Heart right ventricle (tissue), 16 donors: ENCODE results near the gene CLASRP. TPM values are rescaled to one million over a fixed set of nuclear protein-coding genes. Genes with fewer than 3 reads are reported as not detected.

ENCODE experiments used
- ATAC-seq, 8 donors: fragments of 200-7000 bp; cut with Tn5 transposase; one replicate each; pipeline ENCODE4 v1.9.1; 2020; ENCODE audit warnings: mild to moderate bottlenecking in 8 of 8, moderate library complexity in 8 of 8, moderate number of reproducible peaks in 1 of 8
- DNase-seq, 2 donors: peaks; one replicate each; pipeline ENCODE4 v3.0.0-alpha.2; 2020
- H3K27ac ChIP-seq, 10 donors: fragments of 200-600 bp; sonication (generic) in 2 of 10; one replicate each; pipeline versions ENCODE4 v1.5.0 to v1.8.0; 2020 to 2022; ENCODE audit warnings: mild to moderate bottlenecking in 3 of 10
- H3K27me3 ChIP-seq, 7 donors: fragments of 200-600 bp; one replicate each; pipeline ENCODE4 v1.8.0; 2021 to 2022; ENCODE audit warnings: mild to moderate bottlenecking in 2 of 7
- H3K36me3 ChIP-seq, 9 donors: fragments of 200-600 bp; sonication (generic) in 1 of 9; one replicate each; pipeline versions ENCODE4 v1.5.0 to v1.8.0; 2020 to 2022; ENCODE audit warnings: mild to moderate bottlenecking in 2 of 9
- H3K4me1 ChIP-seq, 9 donors: fragments of 200-600 bp; sonication (generic) in 1 of 9; one replicate each; pipeline versions ENCODE4 v1.5.0 to v1.8.0; 2020 to 2022; ENCODE audit warnings: mild to moderate bottlenecking in 4 of 9
- H3K4me3 ChIP-seq, 10 donors: fragments of 200-600 bp; sonication (generic) in 2 of 10; one replicate each; pipeline versions ENCODE4 v1.5.0 to v1.8.0; 2020 to 2022; ENCODE audit warnings: mild to moderate bottlenecking in 7 of 10, moderate library complexity in 2 of 10
- H3K9me3 ChIP-seq, 11 donors: fragments of 200-600 bp in 10 of 11; sonication (generic) in 2 of 11; one replicate each; pipeline versions ENCODE4 v1.5.0 to v1.8.0; 2013 to 2022; ENCODE audit warnings: mild to moderate bottlenecking in 2 of 11, control low read depth in 1 of 11, moderate library complexity in 1 of 11
- WGBS, 2 donors: extraction: QIAGEN DNeasy Blood & Tissue Kit; methylation state at CpG; one replicate each; pipeline ENCODE4 v1.1.7; 2013; ENCODE audit warnings: inconsistent platforms in 1 of 2; 5-methylcytosine and 5-hydroxymethylcytosine counted together
- intact Hi-C, 10 donors: fragments of 100-400 bp; cut with DNase I; formaldehyde crosslinking; loops; one replicate each; pipeline versions ENCODE4 v1.11.1 to v1.14.2; 2022
- polyA plus RNA-seq, 2 donors: library from polyadenylated mRNA; stranded (reverse); fragments of 200-250 nt; gene quantifications; one replicate each; pipeline ENCODE4 v1.2.3, GENCODE V29; 2013
- total RNA-seq, 10 donors: library from RNA; stranded (reverse); fragmentation: NEBNext Ultra II Directional in 3 of 10; extraction: Animal tissue kit (Norgen Biotek cat#: 25700) in 3 of 10; gene quantifications; one replicate each; pipeline versions ENCODE4 v1.2.1 to v1.2.4, GENCODE V29; 2021 to 2023
- TF ChIP-seq, protein P1 (sequence below), 9 donors: fragments of 200-600 bp; sonication (generic) in 2 of 9; IDR thresholded peaks; one replicate each; pipeline versions ENCODE4 v1.5.0 to v1.8.0; 2021 to 2022; ENCODE audit warnings: antibody characterized with exemption in 9 of 9, mild to moderate bottlenecking in 5 of 9, moderate library complexity in 1 of 9
- donor health status: Arrhythmogenic right ventricular cardiomyopathy.
- donor health status: ischemic (EF 13 %, LVEDD 7.1; RV severe dilation, severe dysfunction).
- donor health status: healthy with polysubstance abuse.
- donor health status: DM: no; HTN: yes; CAD: no.
- donor health status: DM: no; HTN: no; CAD: no.
- donor health status: ischemic (EF 25% LVEDD 6.9; RV normal size, moderate dysfunction).
- donor health status: ischemic (EF 25% LVEDD 5.7; RV mildly dilated, moderate dysfunction).
- donor health status: healthy.
- donor health status: DM: yes; HTN: yes; CAD: no.
- donor health status: Ischemic cardiomyopathy.
- donor health status: ischemic (EF 35%, LVEDD 5.7; RV mildly dilated, moderate dysfunction).
- donor health status: nonischemic (EF 11% LVEDD 7.7; RV severe dilation, severe dysfunction).
- donor health status: DM: yes; HTN: yes; CAD: no.
- donor health status: PGD.
- donor health status: ischemic (EF 29% LVEDD 5.4; RV normal size, mild dysfunction).
- donor health status: nonischemic (EF 23%, LVEDD 6.1; RV moderate dilation, normal function).

Gene CLASRP
- total and polyA plus RNA-seq, 12 donors = 24.0 to 142 (median 30.0) TPM

DNA sequence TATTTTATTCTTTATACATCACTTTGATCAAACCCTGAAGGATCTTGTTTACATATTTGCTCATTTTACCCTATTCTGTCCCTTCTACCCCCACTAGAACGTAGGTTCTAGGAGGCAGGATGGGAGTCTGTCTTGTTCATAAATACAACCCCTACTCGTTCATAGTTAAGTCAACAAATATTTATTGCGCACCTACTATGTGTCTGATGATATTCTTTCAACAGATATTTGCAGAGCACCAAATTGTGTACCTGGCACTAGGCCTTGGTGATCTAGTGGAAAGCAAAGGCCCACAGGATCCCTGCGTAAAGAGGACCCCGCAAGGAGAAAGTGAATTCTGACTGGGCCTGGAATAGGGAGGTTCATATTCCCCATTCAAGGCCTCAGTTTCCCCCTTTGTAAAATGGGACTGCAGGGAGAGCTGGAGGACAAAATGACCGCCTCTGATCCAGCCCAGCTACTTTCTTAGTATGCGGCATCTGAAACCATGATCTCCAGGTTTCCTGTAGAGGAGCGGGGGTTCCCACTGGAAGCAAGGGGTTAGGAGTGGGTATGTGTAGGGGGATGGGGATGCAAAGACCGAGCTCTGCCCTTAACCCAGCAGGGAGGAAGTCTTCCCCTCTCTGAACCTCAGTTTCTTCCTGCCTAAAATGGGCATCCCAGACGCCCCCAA lies 39.7 kb downstream of the CLASRP start:
- DNase-seq (no peak), ATAC-seq (peak in 2 of 8 donors; percentile 1 to 2)
- intact Hi-C loops = loop anchor here in 2 of 10 donors (2.0 kb wide), 2 partner anchors 26 to 40 kb away; partner anchors contain the start of gene CLASRP (in 1 of the 2)
- 56 to 60% methylated on average over 10 of the region's 10 CpGs for WGBS, 2 donors
- Histone ChIP-seq H3K27ac (peak overlapping the region in 7 of 10 donors; percentile 68 to 93 (median 84)), H3K36me3 (peaks cover 0 to 22% (median 11%) of the 10 kb centered on the region in 9 donors), H3K4me1 (peaks cover 13 to 51% (median 33%) of the 10 kb centered on the region in 9 donors), H3K4me3 (peak overlapping the region in 9 of 10 donors; percentile 59 to 100 (median 94)), H3K27me3 (no peaks in the 10 kb centered on the region), H3K9me3 (no peaks in the 10 kb centered on the region)
- TF ChIP-seq, protein P1, sequence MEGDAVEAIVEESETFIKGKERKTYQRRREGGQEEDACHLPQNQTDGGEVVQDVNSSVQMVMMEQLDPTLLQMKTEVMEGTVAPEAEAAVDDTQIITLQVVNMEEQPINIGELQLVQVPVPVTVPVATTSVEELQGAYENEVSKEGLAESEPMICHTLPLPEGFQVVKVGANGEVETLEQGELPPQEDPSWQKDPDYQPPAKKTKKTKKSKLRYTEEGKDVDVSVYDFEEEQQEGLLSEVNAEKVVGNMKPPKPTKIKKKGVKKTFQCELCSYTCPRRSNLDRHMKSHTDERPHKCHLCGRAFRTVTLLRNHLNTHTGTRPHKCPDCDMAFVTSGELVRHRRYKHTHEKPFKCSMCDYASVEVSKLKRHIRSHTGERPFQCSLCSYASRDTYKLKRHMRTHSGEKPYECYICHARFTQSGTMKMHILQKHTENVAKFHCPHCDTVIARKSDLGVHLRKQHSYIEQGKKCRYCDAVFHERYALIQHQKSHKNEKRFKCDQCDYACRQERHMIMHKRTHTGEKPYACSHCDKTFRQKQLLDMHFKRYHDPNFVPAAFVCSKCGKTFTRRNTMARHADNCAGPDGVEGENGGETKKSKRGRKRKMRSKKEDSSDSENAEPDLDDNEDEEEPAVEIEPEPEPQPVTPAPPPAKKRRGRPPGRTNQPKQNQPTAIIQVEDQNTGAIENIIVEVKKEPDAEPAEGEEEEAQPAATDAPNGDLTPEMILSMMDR (IDR thresholded peaks at IDR 0.05) = no peak

GRCh38 chr19:45079063-45079910 lies 40.4 kb downstream of the CLASRP start, which contains the start of gene GEMIN7:
Gene GEMIN7, plus strand, starts transcription at chr19:45079260. Its CDS starts 10,855 bp downstream, at chr19:45090115.
- Histone ChIP-seq H3K27me3 (no peaks in the 10 kb centered on the region), H3K36me3 (peaks cover 0 to 22% (median 11%) of the 10 kb centered on the region in 9 donors), H3K27ac (peak within 1 kb of the TSS in 9 of 10 donors; percentile 68 to 93 (median 82)), H3K4me3 (peak within 1 kb of the TSS; percentile 59 to 100 (median 94)), H3K4me1 (peaks cover 13 to 51% (median 33%) of the 10 kb centered on the region in 9 donors), H3K9me3 (no peaks in the 10 kb centered on the region)
- peak; percentile 85 to 92 (median 90) for ATAC-seq
- intact Hi-C loops = loop anchor here in 2 of 10 donors (2.0 kb wide), 2 partner anchors 26 to 40 kb away; partner anchors contain the start of gene CLASRP (in 1 of the 2)
- TF ChIP-seq, protein P1 (IDR thresholded peaks at IDR 0.05) = peak in 5 of 9 donors; percentile 10 to 30 (median 21)
- WGBS, 2 donors = 0% methylated on average over 61 of the region's 61 CpGs
- peak; percentile 68 to 78 for DNase-seq

- Histone ChIP-seq H3K27ac (peak overlapping the region in 6 of 10 donors; percentile 68 to 93 (median 83)), H3K36me3 (peaks cover 0 to 28% (median 11%) of the 10 kb centered on the region in 9 donors), H3K9me3 (no peaks in the 10 kb centered on the region), H3K27me3 (no peaks in the 10 kb centered on the region), H3K4me1 (peaks cover 13 to 46% (median 33%) of the 10 kb centered on the region in 9 donors), H3K4me3 (peak overlapping the region; percentile 59 to 100 (median 94))
- 8 to 11% methylated on average over 6 of the region's 6 CpGs for WGBS, 2 donors
- TF ChIP-seq, protein P1 (IDR thresholded peaks at IDR 0.05) = no peak
- intact Hi-C loops = loop anchor here in 2 of 10 donors (2.0 kb wide), 2 partner anchors 25 to 41 kb away; partner anchors contain the start of gene CLASRP (in 1 of the 2)
- ATAC-seq = peak in 1 of 8 donors; percentile 3
- DNase-seq = no peak
Observed at GRCh38 chr19:45079911-45080370, 41.1 kb downstream of the CLASRP start.

- no peaks in the 10 kb centered on the region for H3K9me3 ChIP-seq
Observed at GRCh38 chr19:45082170-45082569, 43.3 kb downstream of the CLASRP start.

More at GRCh38 chr19:45082170-45082569, 43.3 kb downstream of the CLASRP start:
- Histone ChIP-seq H3K4me3 (no peak overlapping the region), H3K27me3 (no peaks in the 10 kb centered on the region), H3K36me3 (peaks cover 0 to 43% (median 11%) of the 10 kb centered on the region in 9 donors), H3K4me1 (peaks cover 13 to 28% (median 19%) of the 10 kb centered on the region in 9 donors), H3K27ac (no peak overlapping the region)
- WGBS, 2 donors = 86 to 87% methylated on average over 5 of the region's 5 CpGs
- TF ChIP-seq, protein P1 (IDR thresholded peaks at IDR 0.05) = no peak
- no peak for ATAC-seq
- intact Hi-C loops = no loop called here
- no peak for DNase-seq
